GM12878 (cell line): Measurements from ENCODE around the gene PPP1R13L. TPM values are rescaled to one million over a fixed set of nuclear protein-coding genes. Genes with fewer than 3 reads are reported as not detected.
A peak's percentile ranks its signal among the peaks of the same experiment; 100 is the strongest.

ENCODE experiments used
- BCLAF1 ChIP-seq: fragments of 450-650 bp; IDR thresholded peaks from 2 replicates; pipeline ENCODE4 v1.6.1; 2017; ENCODE audit warnings: antibody characterized with exemption, mild to moderate bottlenecking, moderate library complexity
- BRCA1 ChIP-seq: IDR thresholded peaks from 2 replicates; pipeline ENCODE4 v1.6.1; 2011; ENCODE audit warnings: low read depth, low read length, improper control_type of control experiment
- CREB1 ChIP-seq: IDR thresholded peaks from 2 replicates; pipeline ENCODE4 v1.6.1; 2012; ENCODE audit warnings: low read depth, mild to moderate bottlenecking, inconsistent platforms
- CREM ChIP-seq: IDR thresholded peaks from 2 replicates; pipeline ENCODE4 v1.6.1; 2014; ENCODE audit warnings: antibody characterized with exemption, low read depth
- ELK1 ChIP-seq: IDR thresholded peaks from 2 replicates; pipeline ENCODE4 v1.6.1; 2012; ENCODE audit warnings: low read depth, low read length, improper control_type of control experiment
- IKZF2 ChIP-seq, 2 experiments: fragments of 450-650 bp; IDR thresholded peaks; 2 replicates each; pipeline ENCODE4 v1.6.1; 2017; ENCODE audit warnings: mild to moderate bottlenecking in 2 of 2, moderate library complexity in 2 of 2
- JUNB ChIP-seq: IDR thresholded peaks from 2 replicates; pipeline ENCODE4 v1.6.1; 2016; ENCODE audit warnings: antibody characterized with exemption, mild to moderate bottlenecking
- LARP7 ChIP-seq: fragments of 450-650 bp; IDR thresholded peaks from 2 replicates; pipeline ENCODE4 v1.6.1; 2017; ENCODE audit warnings: mild to moderate bottlenecking
- MLLT1 ChIP-seq: fragments of 450-650 bp; IDR thresholded peaks from 2 replicates; pipeline ENCODE4 v1.6.1; 2016; ENCODE audit warnings: mild to moderate bottlenecking
- MXI1 ChIP-seq: fragments of 150-350 bp; IDR thresholded peaks from 2 replicates; pipeline ENCODE4 v1.6.1; 2011; ENCODE audit warnings: low read depth, mild to moderate bottlenecking, inconsistent platforms, low read length, improper control_type of control experiment
- NFYA ChIP-seq: IDR thresholded peaks from 2 replicates; pipeline ENCODE4 v1.6.1; 2011; ENCODE audit warnings: low read depth, mild to moderate bottlenecking, low read length, improper control_type of control experiment, borderline replicate concordance
- NKRF ChIP-seq: fragments of 450-650 bp; conservative IDR thresholded peaks from 2 replicates; pipeline ENCODE4 v1.6.1; 2017; ENCODE audit warnings: mild to moderate bottlenecking, moderate library complexity
- NR2C1 ChIP-seq: fragments of 450-650 bp; IDR thresholded peaks from 2 replicates; pipeline ENCODE4 v1.6.1; 2017; ENCODE audit warnings: antibody characterized with exemption, mild to moderate bottlenecking, moderate library complexity
- RB1 ChIP-seq: fragments of 450-650 bp; formaldehyde crosslinking; IDR thresholded peaks from 2 replicates; pipeline ENCODE4 v1.6.1; 2017; ENCODE audit warnings: mild to moderate bottlenecking, borderline replicate concordance
- RELA ChIP-seq: fragments of 450-650 bp; IDR thresholded peaks from 2 replicates; pipeline ENCODE4 v1.8.0; 2014; ENCODE audit warnings: borderline replicate concordance; ENCODE audit not compliant: partially characterized antibody
- SKIL ChIP-seq: fragments of 450-650 bp; IDR thresholded peaks from 2 replicates; pipeline ENCODE4 v1.6.1; 2017; ENCODE audit warnings: mild to moderate bottlenecking, low read depth, inconsistent platforms; ENCODE audit not compliant: poor library complexity, severe bottlenecking
- SRF ChIP-seq, 2 experiments: IDR thresholded peaks; 2 replicates each; pipeline ENCODE4 v1.6.1; 2011; ENCODE audit warnings: low read depth in 2 of 2, low read length in 2 of 2, mild to moderate bottlenecking in 1 of 2, moderate library complexity in 1 of 2
- TCF12 ChIP-seq: IDR thresholded peaks from 2 replicates; pipeline ENCODE4 v1.6.1; 2011; ENCODE audit warnings: low read depth, mild to moderate bottlenecking, low read length
- ZNF217 ChIP-seq: fragments of 450-650 bp; IDR thresholded peaks from 2 replicates; pipeline ENCODE4 v1.6.1; 2017; ENCODE audit warnings: antibody characterized with exemption, mild to moderate bottlenecking
- polyA plus RNA-seq, 11 experiments: library from polyadenylated mRNA; depleted of rRNA in 4 of 11; unstranded in 6 of 11; stranded (reverse) in 5 of 11; fragments of >200 nt; fragmentation: Nextera tagmentation in 4 of 11; fragmentation: Illumina TruSeq in 1 of 11; extraction: Ambion mirVana in 4 of 11; extraction: Trizol in 1 of 11; gene quantifications; 1 replicate in 1 of 11; 2 replicates in 10 of 11; pipeline versions ENCODE4 v1.2.1 to v1.2.3, GENCODE V29; 2011 to 2016; ENCODE audit warnings: inconsistent platforms in 2 of 11, missing spikeins in 2 of 11, low read depth in 1 of 11
- total RNA-seq, 4 experiments: library from RNA; depleted of rRNA in 3 of 4; stranded (reverse); fragments of >200 nt in 3 of 4; fragmentation: Illumina TruSeq in 1 of 4; extraction: Trizol in 1 of 4; gene quantifications; 2 replicates each; pipeline versions ENCODE4 v1.2.1 to v1.2.3, GENCODE V29; 2013 to 2021

PPP1R13L gene
- total and polyA plus RNA-seq, 10 of the 15 experiments (the other 5 are each of a cell fraction or from before 2014, with no cell fraction given), result 0.40 to 10.0 (median 2.5) TPM

- TF ChIP-seq SKIL (peak; percentile 20), BRCA1 (peak; percentile 46; the same call in 1 of the 2 replicates), MLLT1 (peak; percentile 50; the same call in 1 of the 2 replicates), ZNF217 (peak; percentile 38; the same call in 1 of the 2 replicates), CREB1 (peak; percentile 69), NKRF (peak; percentile 60; the same call in 1 of the 2 replicates), BCLAF1 (no peak), TCF12 (no peak), NR2C1 (no peak), RELA (peak; percentile 68), CREM (peak; percentile 92), IKZF2 (IDR thresholded peaks at IDR 0.05) (peak; percentile 97 to 98), RB1 (no peak), JUNB (no peak), SRF (IDR thresholded peaks at IDR 0.05; ENCODE audit: low read depth in 2 of 2, low read length in 2 of 2) (no peak), MXI1 (peak; percentile 20; the same call in 1 of the 2 replicates), NFYA (no peak), ELK1 (0 out of 2 replicates have a peak, but pooled peaks have one; percentile 19), LARP7 (peak; percentile 59; the same call in 1 of the 2 replicates)
Observed at GRCh38 chr19:45443462-45444317, 38.8 kb upstream of the PPP1R13L start (continued).
